Right atrium auricular region (tissue), 2 donors: ENCODE data around the gene CCDC12. TPM values are rescaled to one million over a fixed set of nuclear protein-coding genes. Genes with fewer than 3 reads are reported as not detected.

Experiments
- DNase-seq: peaks from one replicate; pipeline ENCODE4 v3.0.0-alpha.2; 2019; ENCODE audit warnings: low spot score
- H3K27ac ChIP-seq, 2 donors: fragments of 200-600 bp; sonication (generic); 1 replicate in 1 of 2; 2 replicates in 1 of 2; pipeline ENCODE4 v1.5.1; 2016 to 2019
- H3K27me3 ChIP-seq, 2 donors: fragments of 200-600 bp; sonication (generic); one replicate each; pipeline versions ENCODE4 v1.5.1 to v1.6.0; 2017 to 2019
- H3K36me3 ChIP-seq: fragments of 200-600 bp; sonication (generic); one replicate; pipeline ENCODE4 v1.5.1; 2016
- H3K4me1 ChIP-seq, 2 donors: fragments of 200-600 bp; sonication (generic); one replicate each; pipeline versions ENCODE4 v1.5.1 to v1.6.0; 2017 to 2019
- H3K4me3 ChIP-seq, 2 donors: fragments of 200-600 bp; sonication (generic); 1 replicate in 1 of 2; 2 replicates in 1 of 2; pipeline ENCODE4 v1.5.1; 2017 to 2019; ENCODE audit warnings: mild to moderate bottlenecking in 1 of 2, moderate library complexity in 1 of 2
- H3K9me3 ChIP-seq, 2 donors: fragments of 200-600 bp; sonication (generic); one replicate each; pipeline ENCODE4 v1.5.1; 2019
- total RNA-seq, 2 donors: library from RNA; depleted of rRNA; stranded (reverse); fragments of >200 nt; gene quantifications; one replicate each; pipeline ENCODE4 v1.1.0, GENCODE V29; 2016
- TF ChIP-seq, protein P1 (sequence below), 2 donors: fragments of 200-600 bp; sonication (generic); IDR thresholded peaks; one replicate each; pipeline ENCODE4 v1.5.1; 2019; ENCODE audit warnings: antibody characterized with exemption in 2 of 2

The CCDC12 gene
- total RNA-seq, 2 donors from 2014 or later = 27.5 to 38.6 TPM

- no peaks in the 10 kb centered on the region for H3K36me3 ChIP-seq
- TF ChIP-seq, protein P1, sequence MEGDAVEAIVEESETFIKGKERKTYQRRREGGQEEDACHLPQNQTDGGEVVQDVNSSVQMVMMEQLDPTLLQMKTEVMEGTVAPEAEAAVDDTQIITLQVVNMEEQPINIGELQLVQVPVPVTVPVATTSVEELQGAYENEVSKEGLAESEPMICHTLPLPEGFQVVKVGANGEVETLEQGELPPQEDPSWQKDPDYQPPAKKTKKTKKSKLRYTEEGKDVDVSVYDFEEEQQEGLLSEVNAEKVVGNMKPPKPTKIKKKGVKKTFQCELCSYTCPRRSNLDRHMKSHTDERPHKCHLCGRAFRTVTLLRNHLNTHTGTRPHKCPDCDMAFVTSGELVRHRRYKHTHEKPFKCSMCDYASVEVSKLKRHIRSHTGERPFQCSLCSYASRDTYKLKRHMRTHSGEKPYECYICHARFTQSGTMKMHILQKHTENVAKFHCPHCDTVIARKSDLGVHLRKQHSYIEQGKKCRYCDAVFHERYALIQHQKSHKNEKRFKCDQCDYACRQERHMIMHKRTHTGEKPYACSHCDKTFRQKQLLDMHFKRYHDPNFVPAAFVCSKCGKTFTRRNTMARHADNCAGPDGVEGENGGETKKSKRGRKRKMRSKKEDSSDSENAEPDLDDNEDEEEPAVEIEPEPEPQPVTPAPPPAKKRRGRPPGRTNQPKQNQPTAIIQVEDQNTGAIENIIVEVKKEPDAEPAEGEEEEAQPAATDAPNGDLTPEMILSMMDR (IDR thresholded peaks at IDR 0.05) = no peak
- peaks cover 0 to 70% of the 10 kb centered on the region in 2 donors for H3K4me1 ChIP-seq
Observed at GRCh38 chr3:46962427-46962826, 14.1 kb downstream of the CCDC12 start.

GRCh38 chr3:46960835-46961234 is 15.7 kb downstream of the CCDC12 start:
- no peaks in the 10 kb centered on the region for H3K36me3 ChIP-seq
- H3K9me3 ChIP-seq = no peaks in the 10 kb centered on the region
- DNase-seq = no peak
- H3K4me3 ChIP-seq = no peak overlapping the region
- H3K4me1 ChIP-seq = peaks cover 0 to 70% of the 10 kb centered on the region in 2 donors
- TF ChIP-seq, protein P1 (IDR thresholded peaks at IDR 0.05) = no peak
- H3K27ac ChIP-seq = peak overlapping the region; percentile 64 to 78
- no peaks in the 10 kb centered on the region for H3K27me3 ChIP-seq

More at GRCh38 chr3:46962427-46962826, 14.1 kb downstream of the CCDC12 start:
- H3K27me3 ChIP-seq = no peaks in the 10 kb centered on the region
- DNase-seq = no peak
- no peak overlapping the region for H3K27ac ChIP-seq
- no peaks in the 10 kb centered on the region for H3K9me3 ChIP-seq
- H3K4me3 ChIP-seq = no peak overlapping the region

DNA sequence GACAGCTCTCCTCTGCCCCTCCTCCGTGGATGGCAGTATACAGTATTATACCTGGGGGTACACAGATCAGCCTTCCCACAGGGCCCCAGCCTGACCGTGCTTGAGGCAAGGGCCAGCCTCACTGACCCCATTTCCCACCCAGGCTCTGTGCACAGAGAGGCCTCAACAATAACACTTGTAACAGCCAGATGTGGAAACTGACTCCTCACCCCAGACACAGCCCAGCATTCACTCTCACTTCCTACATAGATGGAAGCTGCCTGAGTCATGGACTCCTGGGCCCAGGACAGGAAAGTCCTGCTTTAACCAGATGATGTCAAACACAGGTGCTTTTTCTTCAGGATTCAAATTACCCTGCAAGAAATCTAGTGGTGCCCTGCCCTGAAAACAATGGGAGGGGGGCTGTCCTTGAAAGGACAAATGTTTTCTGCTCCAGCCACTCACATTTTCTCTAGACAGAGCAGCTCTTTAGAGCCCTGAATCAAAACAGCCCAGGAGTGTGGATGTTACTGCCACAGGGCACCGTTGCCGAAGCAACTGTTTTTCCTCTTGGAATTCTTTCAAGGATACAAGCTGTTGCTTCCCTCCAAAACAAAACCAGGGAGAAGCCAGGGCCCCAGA is 16.4 kb downstream of the CCDC12 start:
- DNase-seq = no peak
- H3K27ac ChIP-seq = peak overlapping the region; percentile 64 to 78
- H3K36me3 ChIP-seq = no peaks in the 10 kb centered on the region
- peaks cover 0 to 70% of the 10 kb centered on the region in 2 donors for H3K4me1 ChIP-seq
- no peaks in the 10 kb centered on the region for H3K9me3 ChIP-seq
- H3K4me3 ChIP-seq = no peak overlapping the region
- no peaks in the 10 kb centered on the region for H3K27me3 ChIP-seq
- TF ChIP-seq, protein P1 (IDR thresholded peaks at IDR 0.05) = no peak

GRCh38 chr3:46959161-46959511 is 17.4 kb downstream of the CCDC12 start:
- no peak for DNase-seq
- Histone ChIP-seq H3K27ac (peak overlapping the region; percentile 64 to 78), H3K4me1 (peaks cover 0 to 77% of the 10 kb centered on the region in 2 donors), H3K36me3 (no peaks in the 10 kb centered on the region), H3K9me3 (no peaks in the 10 kb centered on the region), H3K4me3 (no peak overlapping the region), H3K27me3 (no peaks in the 10 kb centered on the region)
- TF ChIP-seq, protein P1 (IDR thresholded peaks at IDR 0.05) = no peak

DNA sequence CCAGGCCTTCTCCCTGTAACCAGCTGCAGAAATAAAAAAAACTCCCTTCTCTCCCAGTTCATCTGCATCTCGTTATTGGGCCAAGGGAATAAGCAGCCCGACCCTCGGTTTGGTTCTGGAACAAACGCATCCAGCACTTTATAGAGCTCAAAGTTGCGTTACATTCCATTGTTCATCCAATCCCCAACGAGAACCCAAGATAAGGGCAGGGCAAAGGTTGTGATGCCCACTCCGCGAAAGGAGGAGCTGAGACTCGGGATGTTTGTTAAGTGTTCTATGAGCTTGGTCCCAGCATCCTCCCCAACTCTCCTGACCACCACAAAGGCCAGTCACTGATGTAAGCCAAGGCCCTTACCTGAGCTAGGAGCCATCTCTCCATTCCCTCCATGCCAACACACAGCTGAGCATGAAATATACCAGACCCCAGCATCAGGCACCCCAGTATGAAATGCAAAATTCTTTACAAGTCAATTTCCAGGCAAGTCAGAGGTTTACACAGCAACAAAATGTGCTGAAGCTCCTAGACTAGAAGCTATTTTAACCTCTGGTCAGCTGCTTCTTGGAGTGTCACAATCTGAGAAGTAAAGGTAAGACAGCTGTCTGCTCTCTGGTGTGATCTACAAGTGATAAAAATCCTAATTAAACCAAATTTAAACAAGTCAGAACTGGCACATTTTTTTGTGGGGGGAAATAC is 17.9 kb downstream of the CCDC12 start:
- no peak for DNase-seq
- no peaks in the 10 kb centered on the region for H3K36me3 ChIP-seq
- no peak overlapping the region for H3K4me3 ChIP-seq
- TF ChIP-seq, protein P1 (IDR thresholded peaks at IDR 0.05) = no peak
- H3K4me1 ChIP-seq = peaks cover 0 to 82% of the 10 kb centered on the region in 2 donors
- no peaks in the 10 kb centered on the region for H3K9me3 ChIP-seq
- peak overlapping the region; percentile 64 to 78 for H3K27ac ChIP-seq
- no peaks in the 10 kb centered on the region for H3K27me3 ChIP-seq
